Adipocyte (in vitro differentiated cells): ENCODE data around the gene UPK3B.
"Not testable (repeated sequence)": the region's sequence is repeated elsewhere in the genome, so short reads cannot be mapped to it uniquely, and the experiment has no call there.

Source experiments
- DNase-seq: peaks from one replicate; pipeline ENCODE4 v3.0.0-alpha.2; 2015; ENCODE audit warnings: low read depth
- H3K27me3 ChIP-seq: replicated peaks from 2 replicates; pipeline ENCODE4 v1.7.0; 2013; ENCODE audit warnings: mild to moderate bottlenecking, low read length, moderate library complexity; ENCODE audit not compliant: control insufficient read depth, insufficient read depth
- H3K36me3 ChIP-seq: 2 replicates; pipeline ENCODE4 v1.7.0; 2013; ENCODE audit warnings: low read length, mild to moderate bottlenecking, moderate library complexity; ENCODE audit not compliant: control insufficient read depth, insufficient read depth, severe bottlenecking
- H3K4me1 ChIP-seq: 2 replicates; pipeline ENCODE4 v1.7.0; 2013; ENCODE audit warnings: mild to moderate bottlenecking, low read length, moderate library complexity; ENCODE audit not compliant: control insufficient read depth, insufficient read depth
- H3K4me3 ChIP-seq: 2 replicates; pipeline ENCODE4 v1.7.0; 2013; ENCODE audit warnings: mild to moderate bottlenecking, low read length, moderate library complexity
- H3K9ac ChIP-seq: 2 replicates; pipeline ENCODE4 v1.7.0; 2013; ENCODE audit warnings: mild to moderate bottlenecking, low read length, moderate library complexity
- H3K9me3 ChIP-seq: 2 replicates; pipeline ENCODE4 v1.7.0; 2013; ENCODE audit warnings: mild to moderate bottlenecking, low read length, moderate library complexity; ENCODE audit not compliant: control insufficient read depth

Gene UPK3B

GRCh38 chr7:76526183-76526582, 15.8 kb downstream of the UPK3B start:
- not testable (repeated sequence) for H3K4me3 ChIP-seq, H3K36me3 ChIP-seq, DNase-seq, H3K9ac ChIP-seq, H3K27me3 ChIP-seq, H3K9me3 ChIP-seq, H3K4me1 ChIP-seq

GRCh38 chr7:76531643-76532042, 21.3 kb downstream of the UPK3B start:
- not testable (repeated sequence) for H3K36me3 ChIP-seq, H3K4me1 ChIP-seq, H3K4me3 ChIP-seq, DNase-seq, H3K9me3 ChIP-seq, H3K9ac ChIP-seq, H3K27me3 ChIP-seq

GRCh38 chr7:76543197-76543596, 32.8 kb downstream of the UPK3B start, which contains the start of gene SPDYE16:
Gene SPDYE16 (minus strand): TSS chr7:76543297. CDS start chr7:76541459, 1,838 bp downstream.
- not testable (repeated sequence) for H3K9me3 ChIP-seq, DNase-seq, H3K36me3 ChIP-seq, H3K9ac ChIP-seq, H3K27me3 ChIP-seq, H3K4me3 ChIP-seq, H3K4me1 ChIP-seq

- H3K36me3 ChIP-seq, H3K9me3 ChIP-seq, H3K4me1 ChIP-seq, H3K27me3 ChIP-seq: not testable (repeated sequence)
- Histone ChIP-seq H3K4me3 (peak overlapping the region; percentile 85), H3K9ac (peak overlapping the region; percentile 91)
- peak; percentile 81 for DNase-seq
Measured at GRCh38 chr7:76549025-76549854, 38.9 kb downstream of the UPK3B start.

- H3K4me1 ChIP-seq, DNase-seq, H3K36me3 ChIP-seq, H3K9me3 ChIP-seq, H3K27me3 ChIP-seq: not testable (repeated sequence)
- Histone ChIP-seq H3K4me3 (peak overlapping the region; percentile 85), H3K9ac (peak overlapping the region; percentile 91)
Measured at GRCh38 chr7:76549855-76550248, 39.5 kb downstream of the UPK3B start.

GRCh38 chr7:76551992-76552391, 41.6 kb downstream of the UPK3B start:
- H3K4me1 ChIP-seq, H3K9me3 ChIP-seq, H3K27me3 ChIP-seq, H3K36me3 ChIP-seq, H3K9ac ChIP-seq, H3K4me3 ChIP-seq, DNase-seq: not testable (repeated sequence)

GRCh38 chr7:76559685-76560084, 49.3 kb downstream of the UPK3B start:
- not testable (repeated sequence) for H3K9me3 ChIP-seq, H3K27me3 ChIP-seq, DNase-seq, H3K4me1 ChIP-seq, H3K36me3 ChIP-seq, H3K4me3 ChIP-seq, H3K9ac ChIP-seq

- H3K4me1 ChIP-seq, H3K36me3 ChIP-seq, H3K9me3 ChIP-seq, H3K9ac ChIP-seq, H3K27me3 ChIP-seq, DNase-seq, H3K4me3 ChIP-seq: not testable (repeated sequence)
Measured at GRCh38 chr7:76560157-76560556, 49.8 kb downstream of the UPK3B start.

GRCh38 chr7:76561342-76561741, 51.0 kb downstream of the UPK3B start:
- H3K4me3 ChIP-seq, H3K9me3 ChIP-seq, DNase-seq, H3K4me1 ChIP-seq, H3K27me3 ChIP-seq, H3K9ac ChIP-seq, H3K36me3 ChIP-seq: not testable (repeated sequence)

- not testable (repeated sequence) for DNase-seq, H3K9me3 ChIP-seq, H3K4me1 ChIP-seq, H3K9ac ChIP-seq, H3K27me3 ChIP-seq, H3K36me3 ChIP-seq, H3K4me3 ChIP-seq
Measured at GRCh38 chr7:76565001-76565400, 54.6 kb downstream of the UPK3B start.
